ENCODE measurements around the gene GOLGA6A.
"Not testable (repeated sequence)": the region's sequence is repeated elsewhere in the genome, so short reads cannot be mapped to it uniquely, and the experiment has no call there.

The GOLGA6A gene

GRCh38 chr15:74071645-74072044, 10.7 kb downstream of the GOLGA6A start:
- H3K27me3 Mint-ChIP-seq; intact Hi-C loops (cut with micrococcal nuclease); H3K4me3 Mint-ChIP-seq; H3K36me3 Mint-ChIP-seq (ENCODE audit: low read depth); H3K27ac Mint-ChIP-seq; H3K9me3 Mint-ChIP-seq; H3K4me1 Mint-ChIP-seq (ENCODE audit: low read depth): not testable (repeated sequence)

DNA sequence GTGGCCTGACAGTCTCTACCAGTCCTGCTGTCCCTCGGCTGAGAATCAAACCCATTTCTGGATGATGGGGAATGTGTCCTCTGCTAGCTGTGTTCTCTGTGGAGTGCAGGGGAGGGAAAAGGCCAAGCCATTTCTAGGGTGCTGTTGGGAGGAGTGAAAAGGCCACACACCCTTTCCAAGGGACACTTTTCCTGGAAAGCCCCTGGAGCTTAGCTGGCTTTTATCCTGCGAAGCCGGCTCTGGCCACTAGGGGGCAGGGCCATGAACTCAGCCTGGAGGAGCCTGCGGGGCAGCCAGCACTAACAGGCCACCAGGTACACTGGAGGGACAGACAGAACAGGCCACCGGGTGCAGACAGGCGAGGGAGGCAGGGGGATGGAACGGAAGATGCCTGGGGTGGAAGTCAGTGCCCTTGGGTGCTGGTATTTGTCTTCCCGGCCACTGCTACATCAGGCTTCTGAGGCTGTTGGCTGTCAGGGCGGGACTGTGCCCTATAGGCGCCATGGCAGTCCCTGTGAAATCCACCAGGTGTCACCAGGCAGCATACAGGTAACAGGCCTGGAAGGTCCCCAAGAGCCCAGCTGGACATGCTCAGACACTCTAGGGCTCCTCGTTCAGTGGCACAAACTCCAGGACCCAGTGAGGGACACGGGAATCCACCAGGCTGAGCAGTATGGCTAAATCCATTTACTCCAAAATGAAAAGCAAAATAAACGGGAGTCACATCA, 16.5 kb downstream of the GOLGA6A start:
- H3K4me1 Mint-ChIP-seq (ENCODE audit: low read depth); H3K27ac Mint-ChIP-seq; H3K4me3 Mint-ChIP-seq; H3K9me3 Mint-ChIP-seq; intact Hi-C loops (cut with micrococcal nuclease); H3K36me3 Mint-ChIP-seq (ENCODE audit: low read depth); H3K27me3 Mint-ChIP-seq: not testable (repeated sequence)

DNA sequence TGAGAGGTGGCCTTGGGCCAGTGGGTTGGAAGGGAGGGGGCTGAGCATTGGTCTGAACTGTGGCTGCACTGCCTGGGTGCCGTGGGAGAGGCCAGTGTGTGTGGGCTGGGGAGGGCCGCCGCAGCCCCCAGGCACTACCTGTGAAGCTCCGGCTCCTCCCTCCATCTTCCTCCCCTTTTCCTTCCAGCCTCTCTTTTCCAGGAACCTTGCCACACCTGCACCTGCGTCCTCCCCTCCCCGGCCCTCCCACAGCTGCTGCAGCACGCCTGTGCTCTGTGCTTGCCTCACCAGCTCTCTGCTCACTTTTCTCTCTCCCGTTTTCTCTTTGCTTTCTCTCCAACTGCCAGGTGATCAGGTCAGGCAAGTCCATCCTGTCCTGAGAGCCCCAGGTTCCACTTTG, 17.5 kb downstream of the GOLGA6A start:
- H3K4me3 Mint-ChIP-seq; H3K4me1 Mint-ChIP-seq (ENCODE audit: low read depth); H3K27me3 Mint-ChIP-seq; H3K36me3 Mint-ChIP-seq (ENCODE audit: low read depth); intact Hi-C loops (cut with micrococcal nuclease); H3K27ac Mint-ChIP-seq; H3K9me3 Mint-ChIP-seq: not testable (repeated sequence)

DNA sequence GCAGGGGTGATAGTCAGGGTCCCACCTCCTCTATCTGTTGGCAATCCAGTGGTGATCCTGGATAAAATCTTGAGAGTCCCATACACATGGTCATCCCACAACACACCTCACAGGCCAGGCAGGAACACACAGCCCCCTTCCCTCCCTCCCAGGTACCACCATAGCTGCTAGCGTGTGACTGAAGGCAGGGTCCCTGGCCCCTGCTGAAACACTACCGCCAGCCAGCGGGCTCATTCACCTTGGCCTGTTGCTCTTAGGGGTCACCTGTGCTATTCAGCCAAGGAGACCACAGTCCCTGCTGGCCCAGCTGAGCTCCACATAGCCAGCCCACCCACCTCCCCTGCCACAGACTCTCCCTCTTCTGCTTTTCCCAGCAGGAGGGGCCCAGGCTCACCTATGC, 18.2 kb downstream of the GOLGA6A start:
- not testable (repeated sequence) for H3K36me3 Mint-ChIP-seq (ENCODE audit: low read depth)

GRCh38 chr15:74063425-74064146, 18.8 kb downstream of the GOLGA6A start:
- H3K27me3 Mint-ChIP-seq; H3K4me1 Mint-ChIP-seq (ENCODE audit: low read depth); H3K9me3 Mint-ChIP-seq; H3K27ac Mint-ChIP-seq; H3K4me3 Mint-ChIP-seq; H3K36me3 Mint-ChIP-seq (ENCODE audit: low read depth); intact Hi-C loops (cut with micrococcal nuclease): not testable (repeated sequence)

More for the DNA sequence above, 18.2 kb downstream of the GOLGA6A start:
- H3K4me1 Mint-ChIP-seq (ENCODE audit: low read depth); H3K9me3 Mint-ChIP-seq; intact Hi-C loops (cut with micrococcal nuclease); H3K4me3 Mint-ChIP-seq; H3K27me3 Mint-ChIP-seq; H3K27ac Mint-ChIP-seq: not testable (repeated sequence)

DNA sequence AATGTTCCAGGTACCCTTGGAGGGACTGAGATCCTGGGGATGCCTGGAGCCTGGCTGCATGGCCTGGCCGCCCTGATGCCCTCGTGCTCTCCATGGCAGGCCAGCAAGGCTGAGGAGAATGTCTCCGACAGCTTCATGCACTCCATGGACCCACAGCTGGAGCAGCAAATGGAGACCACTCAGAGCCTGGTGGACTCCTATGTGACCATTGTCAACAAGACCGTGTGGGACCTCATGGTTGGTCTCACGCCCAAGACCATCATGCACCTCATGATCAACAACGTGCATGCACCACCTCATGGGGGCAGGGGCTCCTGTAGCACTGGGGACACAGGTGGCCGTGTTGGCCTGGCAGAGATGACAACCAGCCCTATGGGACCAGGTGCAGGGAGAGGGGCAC, 19.7 kb downstream of the GOLGA6A start:
- intact Hi-C loops (cut with micrococcal nuclease) = no loop called here
- Mint-ChIP-seq H3K4me1 (ENCODE audit: low read depth) (no peaks in the 10 kb centered on the region), H3K27ac (no peak overlapping the region)

DNA sequence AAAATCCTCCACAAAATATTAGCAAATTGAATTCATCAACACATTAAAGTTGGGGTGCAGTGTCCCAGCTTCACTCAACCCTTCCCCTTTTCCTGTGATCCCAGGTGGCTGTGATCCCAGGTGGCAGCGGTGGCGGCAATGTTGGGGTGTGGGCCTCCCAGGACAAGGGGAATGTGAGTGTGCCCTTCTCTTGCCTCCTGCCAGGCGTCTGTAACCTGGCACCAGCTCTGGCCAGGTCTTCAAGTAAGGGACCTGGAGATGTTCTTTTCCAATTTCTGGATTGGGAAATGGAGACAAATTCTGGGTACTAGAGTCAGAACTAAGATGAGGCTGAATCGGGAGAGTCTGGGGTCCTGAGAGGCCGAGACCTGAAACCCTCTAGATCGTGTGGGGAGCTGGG, 20.1 kb downstream of the GOLGA6A start:
- Mint-ChIP-seq H3K4me1 (ENCODE audit: low read depth) (no peaks in the 10 kb centered on the region), H3K36me3 (ENCODE audit: low read depth) (no peaks in the 10 kb centered on the region), H3K9me3 (no peaks in the 10 kb centered on the region), H3K27me3 (peaks cover 6% of the 10 kb centered on the region), H3K27ac (no peak overlapping the region), H3K4me3 (no peak overlapping the region)
- intact Hi-C loops (cut with micrococcal nuclease) = no loop called here

More for the DNA sequence above, 19.7 kb downstream of the GOLGA6A start:
- no peak overlapping the region for H3K4me3 Mint-ChIP-seq
- no peaks in the 10 kb centered on the region for H3K9me3 Mint-ChIP-seq
- H3K36me3 Mint-ChIP-seq (ENCODE audit: low read depth) = no peaks in the 10 kb centered on the region
- H3K27me3 Mint-ChIP-seq = peaks cover 7% of the 10 kb centered on the region

DNA sequence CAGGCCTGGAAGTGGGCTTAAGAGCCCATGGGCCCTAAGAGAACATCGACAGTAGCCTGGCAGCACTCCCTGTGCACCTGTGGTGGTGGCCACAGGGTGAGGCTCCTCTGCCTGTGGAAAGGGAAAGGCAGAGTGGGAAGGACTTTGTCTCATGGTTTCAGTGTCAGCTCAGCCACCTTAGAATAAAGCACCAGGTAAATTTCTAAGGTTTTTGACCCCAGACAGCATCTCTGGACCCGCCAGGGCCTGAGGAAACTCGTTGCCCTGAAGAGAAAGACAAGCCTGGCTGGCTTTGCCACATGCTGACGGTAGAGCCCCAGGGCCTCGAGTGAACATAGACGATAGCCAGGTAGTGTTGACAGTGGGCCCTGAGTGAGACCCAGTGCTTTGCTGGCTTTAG, 22.1 kb downstream of the GOLGA6A start:
- no peaks in the 10 kb centered on the region for H3K36me3 Mint-ChIP-seq (ENCODE audit: low read depth)
- no peaks in the 10 kb centered on the region for H3K4me1 Mint-ChIP-seq (ENCODE audit: low read depth)
- no peaks in the 10 kb centered on the region for H3K9me3 Mint-ChIP-seq
- intact Hi-C loops (cut with micrococcal nuclease) = no loop called here
- H3K27me3 Mint-ChIP-seq = peaks cover 5% of the 10 kb centered on the region
- H3K27ac Mint-ChIP-seq = no peak overlapping the region
- no peak overlapping the region for H3K4me3 Mint-ChIP-seq

DNA sequence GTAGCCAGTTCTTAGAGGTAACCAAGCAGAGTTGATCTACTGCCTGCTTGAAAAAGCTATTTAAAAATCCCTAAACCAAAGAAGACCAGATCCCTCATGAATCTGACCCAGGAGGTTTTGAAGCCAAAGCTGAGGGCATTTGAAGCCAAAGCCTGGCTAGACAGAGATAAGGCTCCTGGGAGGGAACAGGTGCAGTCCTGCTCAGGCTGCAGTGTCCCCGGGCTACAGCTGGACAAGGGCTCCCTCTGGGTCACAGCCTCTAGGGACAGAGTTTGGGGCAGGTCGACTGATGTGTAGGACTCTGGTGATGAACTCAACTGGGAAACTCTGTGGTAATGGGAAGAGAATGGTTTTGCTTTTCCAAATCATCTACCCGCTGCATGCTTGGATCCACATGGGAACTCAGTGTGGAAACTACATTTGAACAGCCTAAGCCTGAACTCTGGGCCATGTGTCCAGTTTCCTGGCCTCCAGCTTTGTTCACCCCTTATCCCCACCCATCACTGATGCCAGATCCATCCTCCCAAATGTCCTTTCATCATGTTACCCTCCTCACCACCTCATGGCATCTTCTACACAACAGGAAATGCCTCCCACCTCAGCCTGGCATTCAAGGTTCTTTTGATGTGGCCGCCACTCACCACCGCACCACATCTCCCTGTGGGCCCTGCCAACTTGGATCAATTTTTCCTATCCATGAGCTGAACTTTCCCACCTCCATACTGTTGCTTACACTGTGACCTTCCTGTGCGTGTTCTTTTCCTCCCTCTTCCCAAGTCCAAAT, 23.1 kb downstream of the GOLGA6A start:
- intact Hi-C loops (cut with micrococcal nuclease) = loop anchor here (5.0 kb wide), 1 partner anchor 258 kb away; no protein-coding TSS in a partner anchor
- H3K4me1 Mint-ChIP-seq (ENCODE audit: low read depth); H3K4me3 Mint-ChIP-seq: not testable (repeated sequence)

GRCh38 chr15:74056330-74056729, 26.0 kb downstream of the GOLGA6A start:
- not testable (repeated sequence) for H3K27ac Mint-ChIP-seq; H3K9me3 Mint-ChIP-seq; H3K4me3 Mint-ChIP-seq; H3K36me3 Mint-ChIP-seq (ENCODE audit: low read depth); H3K27me3 Mint-ChIP-seq
- intact Hi-C loops (cut with micrococcal nuclease) = loop anchor here (5.0 kb wide), 1 partner anchor 261 kb away; no protein-coding TSS in a partner anchor
- peaks cover 16% of the 10 kb centered on the region for H3K4me1 Mint-ChIP-seq (ENCODE audit: low read depth)

More for the DNA sequence above, 23.1 kb downstream of the GOLGA6A start:
- not testable (repeated sequence) for H3K9me3 Mint-ChIP-seq; H3K27ac Mint-ChIP-seq; H3K36me3 Mint-ChIP-seq (ENCODE audit: low read depth); H3K27me3 Mint-ChIP-seq

DNA sequence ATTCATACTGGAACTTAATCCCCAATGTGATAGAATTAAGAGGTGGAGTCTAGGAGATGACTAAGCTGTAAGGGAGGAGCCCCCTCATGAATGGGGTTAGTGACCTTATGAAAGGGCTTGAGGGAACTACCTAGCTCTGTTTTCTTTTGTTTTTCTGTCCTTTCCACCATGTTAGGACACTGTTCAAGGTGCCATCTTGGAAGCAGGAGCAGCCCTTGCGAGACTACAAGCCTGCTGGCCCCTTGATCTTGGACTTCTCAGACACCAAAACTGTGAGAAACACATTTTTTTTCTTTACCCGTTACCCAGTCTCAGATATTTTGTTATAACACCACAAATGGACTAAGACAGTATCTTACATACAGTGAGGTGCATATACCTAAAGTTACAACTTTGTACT, 26.5 kb downstream of the GOLGA6A start:
- Mint-ChIP-seq H3K4me3 (no peak overlapping the region), H3K4me1 (ENCODE audit: low read depth) (peaks cover 20% of the 10 kb centered on the region), H3K27ac (no peak overlapping the region), H3K9me3 (no peaks in the 10 kb centered on the region), H3K27me3 (peaks cover 6% of the 10 kb centered on the region), H3K36me3 (ENCODE audit: low read depth) (no peaks in the 10 kb centered on the region)
- intact Hi-C loops (cut with micrococcal nuclease) = loop anchor here (5.0 kb wide), 1 partner anchor 261 kb away; no protein-coding TSS in a partner anchor

DNA sequence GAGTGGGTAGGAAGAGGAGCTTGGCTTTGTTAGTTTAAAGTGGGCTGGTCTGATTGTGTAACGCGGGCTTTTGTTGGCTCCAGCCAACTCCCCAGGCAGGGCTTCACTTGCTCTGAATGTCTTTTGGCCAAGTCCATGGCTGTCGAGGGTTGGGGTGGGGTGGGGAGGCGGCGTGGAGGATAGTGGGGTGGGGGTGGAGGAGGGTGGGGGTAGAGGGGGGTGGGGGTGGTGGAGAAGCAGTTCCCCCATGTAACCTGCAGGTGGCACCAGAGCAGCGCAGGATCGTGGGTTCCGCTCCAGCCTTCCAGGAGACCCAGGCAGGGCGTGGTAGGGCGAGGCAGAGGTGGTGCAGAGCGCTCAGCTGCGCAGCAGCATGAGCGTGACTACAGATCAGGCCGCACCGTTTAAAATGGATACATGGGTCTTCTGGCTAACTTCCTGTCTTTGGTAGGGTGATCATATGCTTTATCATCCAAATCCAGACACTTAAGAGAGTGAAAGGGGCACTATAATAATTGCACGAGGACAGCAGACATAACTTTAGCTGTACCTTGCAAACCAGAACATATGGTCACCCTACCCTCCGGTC, 28.3 kb downstream of the GOLGA6A start:
- H3K9me3 Mint-ChIP-seq = no peaks in the 10 kb centered on the region
- peaks cover 2% of the 10 kb centered on the region for H3K27me3 Mint-ChIP-seq

GRCh38 chr15:74053517-74053916, 28.8 kb downstream of the GOLGA6A start:
- Mint-ChIP-seq H3K9me3 (no peaks in the 10 kb centered on the region), H3K36me3 (ENCODE audit: low read depth) (no peaks in the 10 kb centered on the region), H3K4me3 (no peak overlapping the region), H3K27me3 (peaks cover 2% of the 10 kb centered on the region), H3K27ac (no peak overlapping the region), H3K4me1 (ENCODE audit: low read depth) (peaks cover 30% of the 10 kb centered on the region)
- intact Hi-C loops (cut with micrococcal nuclease) = no loop called here

More for the DNA sequence above, 28.3 kb downstream of the GOLGA6A start:
- H3K4me3 Mint-ChIP-seq = peak overlapping the region; percentile 45
- H3K27ac Mint-ChIP-seq = no peak overlapping the region
- no peaks in the 10 kb centered on the region for H3K36me3 Mint-ChIP-seq (ENCODE audit: low read depth)
- intact Hi-C loops (cut with micrococcal nuclease) = no loop called here
- H3K4me1 Mint-ChIP-seq (ENCODE audit: low read depth) = peaks cover 30% of the 10 kb centered on the region
